Measurements from ENCODE around the gene MRPS33. TPM values are rescaled to one million over a fixed set of nuclear protein-coding genes. Genes with fewer than 3 reads are reported as not detected.
"Not testable (repeated sequence)": the region's sequence is repeated elsewhere in the genome, so short reads cannot be mapped to it uniquely, and the experiment has no call there.

MRPS33 gene
- total and polyA plus RNA-seq, 2 donors (not counting 1 experiment from before 2014, with no cell fraction given), result 9.1 to 25.3 TPM

GRCh38 chr7:141032539-141033323 lies 18.0 kb upstream of the MRPS33 start:
- CTCF ChIA-PET; H3K4me2 ChIP-seq (replicated peaks; ENCODE audit: low read depth, low read length, poor library complexity, severe bottlenecking); H3K9ac ChIP-seq (ENCODE audit: low read length); POLR2A ChIA-PET; ATAC-seq (ENCODE audit: low read depth); H3K79me2 ChIP-seq (ENCODE audit: control insufficient read depth, insufficient read depth, low read length); H3K4me3 Mint-ChIP-seq; H3K9me3 Mint-ChIP-seq (ENCODE audit: insufficient read depth); H3K4me3 ChIP-seq (ENCODE audit: control extremely low read depth in 1 of 5, extremely low read depth in 1 of 5, insufficient read depth in 1 of 5, low read depth in 2 of 5, low read length in 4 of 5); H3K4me1 ChIP-seq (ENCODE audit: control insufficient read depth in 2 of 2, insufficient read depth in 2 of 2, low read length in 2 of 2); H3K27ac Mint-ChIP-seq; H2AFZ ChIP-seq (ENCODE audit: insufficient read depth, low read depth, low read length, poor library complexity, severe bottlenecking); H3K9me3 ChIP-seq (ENCODE audit: control extremely low read depth in 1 of 3, control insufficient read depth in 2 of 3, insufficient read depth in 1 of 3, low read length in 2 of 3); H3K4me1 Mint-ChIP-seq; H3K36me3 ChIP-seq (replicated peaks in 1 of 2; ENCODE audit: control extremely low read depth in 1 of 2, control insufficient read depth in 1 of 2, extremely low read depth in 1 of 2, insufficient read depth in 2 of 2, low read length in 1 of 2); H3K27ac ChIP-seq (ENCODE audit: low read length in 2 of 2); DNase-seq; H4K20me1 ChIP-seq (ENCODE audit: control insufficient read depth, insufficient read depth, low read length, poor library complexity, severe bottlenecking); intact Hi-C loops (cut with micrococcal nuclease): not testable (repeated sequence)
- H3K27me3 ChIP-seq (replicated peaks in 1 of 4; ENCODE audit: control extremely low read depth in 1 of 4, control insufficient read depth in 3 of 4, insufficient read depth in 4 of 4, low read length in 3 of 4), result peaks cover 0 to 11% (median 0%) of the 10 kb centered on the region in 4 experiments
- WGBS (ENCODE audit: insufficient coverage), result 97% methylated on average over 21 of the region's 33 CpGs
- peaks cover 41% of the 10 kb centered on the region for H3K27me3 Mint-ChIP-seq

DNA sequence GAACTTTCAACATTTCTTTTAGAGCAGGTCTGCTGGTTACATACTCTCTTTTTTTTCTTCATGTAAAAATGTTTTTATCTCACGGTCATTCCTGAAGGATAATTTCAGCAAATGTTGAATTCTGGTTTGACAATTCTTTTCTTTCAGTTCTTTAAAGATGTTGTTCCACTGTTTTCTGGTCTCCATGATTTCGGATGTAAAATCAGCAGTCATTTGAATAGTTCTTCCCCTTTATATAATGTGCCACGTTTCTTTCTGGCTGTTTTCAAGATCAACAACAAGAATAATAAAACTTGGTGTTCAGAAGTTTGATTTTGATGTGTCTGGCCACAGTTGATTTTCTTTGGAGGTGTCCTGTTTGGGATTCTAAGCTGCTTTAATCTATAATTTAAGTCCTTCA lies 14.0 kb upstream of the MRPS33 start:
- WGBS (ENCODE audit: insufficient coverage), result no CpG with 5 or more reads among the region's 3 CpGs
- DNase-seq (no peak), ATAC-seq (ENCODE audit: low read depth) (no peak)
- H3K4me3 Mint-ChIP-seq, result no peak overlapping the region
- no peaks in the 10 kb centered on the region for H4K20me1 ChIP-seq (ENCODE audit: control insufficient read depth, insufficient read depth, low read length, poor library complexity, severe bottlenecking)
- peaks cover 0 to 11% (median 2%) of the 10 kb centered on the region in 4 experiments for H3K27me3 ChIP-seq (replicated peaks in 1 of 4; ENCODE audit: control extremely low read depth in 1 of 4, control insufficient read depth in 3 of 4, insufficient read depth in 4 of 4, low read length in 3 of 4)
- peaks cover 7% of the 10 kb centered on the region for H3K9me3 Mint-ChIP-seq (ENCODE audit: insufficient read depth)
- no peak overlapping the region for H3K4me3 ChIP-seq (ENCODE audit: control extremely low read depth in 1 of 5, extremely low read depth in 1 of 5, insufficient read depth in 1 of 5, low read depth in 2 of 5, low read length in 4 of 5)
- no peak overlapping the region for H3K9ac ChIP-seq (ENCODE audit: low read length)
- H3K27me3 Mint-ChIP-seq, result peaks cover 58% of the 10 kb centered on the region
- peaks cover 0 to 12% (median 6%) of the 10 kb centered on the region in 3 donors for H3K9me3 ChIP-seq (ENCODE audit: control extremely low read depth in 1 of 3, control insufficient read depth in 2 of 3, insufficient read depth in 1 of 3, low read length in 2 of 3)
- no peak overlapping the region for H2AFZ ChIP-seq (ENCODE audit: insufficient read depth, low read depth, low read length, poor library complexity, severe bottlenecking)
- ChIA-PET CTCF (no interaction called here), POLR2A (no interaction called here)
- intact Hi-C loops (cut with micrococcal nuclease), result no loop called here
- no peak for TF ChIP-seq CTCF (IDR thresholded peaks at IDR 0.05)
- H3K36me3 ChIP-seq (replicated peaks in 1 of 2; ENCODE audit: control extremely low read depth in 1 of 2, control insufficient read depth in 1 of 2, extremely low read depth in 1 of 2, insufficient read depth in 2 of 2, low read length in 1 of 2), result no peaks in the 10 kb centered on the region
- H3K4me1 ChIP-seq (ENCODE audit: control insufficient read depth in 2 of 2, insufficient read depth in 2 of 2, low read length in 2 of 2), result no peaks in the 10 kb centered on the region
- H3K79me2 ChIP-seq (ENCODE audit: control insufficient read depth, insufficient read depth, low read length), result no peaks in the 10 kb centered on the region
- H3K27ac ChIP-seq (ENCODE audit: low read length in 2 of 2), result no peak overlapping the region
- no peaks in the 10 kb centered on the region for H3K4me1 Mint-ChIP-seq
- H3K4me2 ChIP-seq (replicated peaks; ENCODE audit: low read depth, low read length, poor library complexity, severe bottlenecking), result no peak overlapping the region
- H3K27ac Mint-ChIP-seq, result no peak overlapping the region
